Measurements from ENCODE around the gene C1orf159.

Gene C1orf159

GRCh38 chr1:1129381-1129821 is 13.5 kb upstream of the C1orf159 start:
- no peak overlapping the region for H3K9ac ChIP-seq
- TF ChIP-seq, protein P1, sequence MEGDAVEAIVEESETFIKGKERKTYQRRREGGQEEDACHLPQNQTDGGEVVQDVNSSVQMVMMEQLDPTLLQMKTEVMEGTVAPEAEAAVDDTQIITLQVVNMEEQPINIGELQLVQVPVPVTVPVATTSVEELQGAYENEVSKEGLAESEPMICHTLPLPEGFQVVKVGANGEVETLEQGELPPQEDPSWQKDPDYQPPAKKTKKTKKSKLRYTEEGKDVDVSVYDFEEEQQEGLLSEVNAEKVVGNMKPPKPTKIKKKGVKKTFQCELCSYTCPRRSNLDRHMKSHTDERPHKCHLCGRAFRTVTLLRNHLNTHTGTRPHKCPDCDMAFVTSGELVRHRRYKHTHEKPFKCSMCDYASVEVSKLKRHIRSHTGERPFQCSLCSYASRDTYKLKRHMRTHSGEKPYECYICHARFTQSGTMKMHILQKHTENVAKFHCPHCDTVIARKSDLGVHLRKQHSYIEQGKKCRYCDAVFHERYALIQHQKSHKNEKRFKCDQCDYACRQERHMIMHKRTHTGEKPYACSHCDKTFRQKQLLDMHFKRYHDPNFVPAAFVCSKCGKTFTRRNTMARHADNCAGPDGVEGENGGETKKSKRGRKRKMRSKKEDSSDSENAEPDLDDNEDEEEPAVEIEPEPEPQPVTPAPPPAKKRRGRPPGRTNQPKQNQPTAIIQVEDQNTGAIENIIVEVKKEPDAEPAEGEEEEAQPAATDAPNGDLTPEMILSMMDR (IDR thresholded peaks at IDR 0.05) = no peak

DNA sequence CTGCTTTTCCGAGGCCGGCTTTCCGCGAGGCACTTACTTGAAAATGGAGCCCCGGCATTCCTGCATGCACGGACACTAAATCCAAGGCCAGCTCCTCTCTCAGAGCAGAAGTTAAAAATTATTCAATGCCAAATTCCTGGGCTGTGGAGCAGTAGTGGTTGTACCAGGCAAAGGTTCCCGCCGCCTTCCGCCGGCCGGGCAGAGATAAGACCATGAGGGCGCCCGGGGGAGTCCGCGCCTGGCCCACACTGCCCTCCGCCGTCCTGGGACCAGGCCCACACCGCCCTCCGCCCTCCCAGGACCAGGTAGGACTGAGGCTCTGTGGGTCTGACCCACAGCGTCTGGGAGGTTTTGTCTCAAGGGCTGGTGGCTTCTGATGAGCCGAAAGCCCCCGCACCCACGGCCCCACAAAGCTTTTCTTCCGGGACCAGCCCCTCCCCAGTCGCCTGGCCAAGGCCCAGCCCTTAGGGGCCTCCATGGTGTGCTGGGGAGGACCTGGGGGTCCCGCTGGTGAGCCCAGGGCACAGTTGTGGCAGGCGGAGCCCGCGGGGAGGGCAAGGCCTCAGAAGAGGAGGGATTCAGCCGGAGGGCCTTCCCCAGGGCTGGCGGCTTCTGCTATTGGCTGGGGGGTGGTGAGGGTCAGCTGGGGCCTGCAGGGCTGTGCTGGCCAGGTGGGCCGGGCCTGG is 12.7 kb upstream of the C1orf159 start:
- H3K9ac ChIP-seq = no peak overlapping the region

More at GRCh38 chr1:1129381-1129821, 13.5 kb upstream of the C1orf159 start:
- H3K27me3 ChIP-seq (ENCODE audit: control insufficient read depth, insufficient read depth, low read length) = no peaks in the 10 kb centered on the region
- H2AFZ ChIP-seq = no peak overlapping the region
- no peaks in the 10 kb centered on the region for H3K9me3 ChIP-seq (ENCODE audit: control insufficient read depth, low read length)
- no peak overlapping the region for H3K27ac ChIP-seq
- no peaks in the 10 kb centered on the region for H3K79me2 ChIP-seq
- no peak overlapping the region for H3K4me2 ChIP-seq (ENCODE audit: low read length)
- H3K4me1 ChIP-seq = no peaks in the 10 kb centered on the region
- H3K36me3 ChIP-seq (ENCODE audit: control insufficient read depth, insufficient read depth, low read length) = no peaks in the 10 kb centered on the region
- no peak overlapping the region for H3K4me3 ChIP-seq (ENCODE audit: low read depth, low read length)

DNA sequence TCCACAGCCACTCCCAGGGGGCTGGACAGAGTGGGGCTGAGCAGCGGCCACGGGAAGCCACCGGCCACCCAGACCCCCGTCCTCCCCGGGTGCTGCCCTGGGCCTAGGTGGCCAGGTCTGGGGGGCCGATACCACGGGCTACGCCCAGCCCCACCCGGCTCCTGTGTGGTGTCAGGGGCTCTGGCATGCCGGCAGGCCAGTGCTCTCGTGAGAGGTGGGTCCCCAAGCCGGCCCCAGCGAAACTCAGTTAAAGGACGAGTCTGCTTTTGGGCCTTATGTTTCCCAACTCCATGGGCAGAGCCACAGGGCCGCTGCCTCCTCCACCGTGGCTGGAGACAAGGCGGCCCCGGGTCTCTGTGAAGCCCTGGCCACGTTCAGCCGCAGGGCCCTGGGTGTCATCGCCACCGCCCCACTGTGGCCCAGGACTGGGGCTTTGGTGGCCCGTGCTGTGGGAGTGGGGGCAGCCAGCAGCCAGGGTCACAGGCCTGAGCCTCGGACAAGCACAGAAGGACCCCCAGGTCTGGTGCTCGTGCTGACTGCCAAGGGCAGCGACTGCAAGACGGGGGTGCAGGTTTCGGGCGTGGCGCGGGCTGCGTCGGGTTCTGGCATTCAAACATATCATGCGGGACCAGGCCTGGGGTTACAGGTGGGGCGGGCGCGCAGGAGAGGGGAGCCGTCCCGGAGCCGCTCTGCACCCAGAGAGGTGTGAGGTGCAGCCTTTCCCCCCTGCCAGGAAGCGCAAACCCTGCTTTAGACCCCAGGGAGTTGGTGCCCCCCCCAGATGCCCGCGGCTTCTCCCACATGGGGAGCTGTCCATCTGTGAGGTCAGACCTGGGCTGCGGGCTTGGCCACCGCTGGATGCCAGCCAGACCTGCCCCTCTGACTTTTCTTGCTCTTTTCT is 11.9 kb upstream of the C1orf159 start:
- Histone ChIP-seq H3K4me1 (no peaks in the 10 kb centered on the region), H3K4me3 (ENCODE audit: low read depth, low read length) (no peak overlapping the region), H3K4me2 (ENCODE audit: low read length) (no peak overlapping the region), H3K9me3 (ENCODE audit: control insufficient read depth, low read length) (no peaks in the 10 kb centered on the region), H3K9ac (no peak overlapping the region), H2AFZ (no peak overlapping the region), H3K27ac (no peak overlapping the region), H3K27me3 (ENCODE audit: control insufficient read depth, insufficient read depth, low read length) (no peaks in the 10 kb centered on the region), H3K79me2 (no peaks in the 10 kb centered on the region), H3K36me3 (ENCODE audit: control insufficient read depth, insufficient read depth, low read length) (no peaks in the 10 kb centered on the region)
- TF ChIP-seq, protein P1 (IDR thresholded peaks at IDR 0.05) = no peak

More for the DNA sequence above, 12.7 kb upstream of the C1orf159 start:
- no peak overlapping the region for H3K4me3 ChIP-seq (ENCODE audit: low read depth, low read length)
- H3K79me2 ChIP-seq = no peaks in the 10 kb centered on the region
- TF ChIP-seq, protein P1 (IDR thresholded peaks at IDR 0.05) = no peak
- no peaks in the 10 kb centered on the region for H3K4me1 ChIP-seq
- no peaks in the 10 kb centered on the region for H3K36me3 ChIP-seq (ENCODE audit: control insufficient read depth, insufficient read depth, low read length)
- H2AFZ ChIP-seq = no peak overlapping the region
- no peak overlapping the region for H3K27ac ChIP-seq
- H3K27me3 ChIP-seq (ENCODE audit: control insufficient read depth, insufficient read depth, low read length) = no peaks in the 10 kb centered on the region
- H3K9me3 ChIP-seq (ENCODE audit: control insufficient read depth, low read length) = no peaks in the 10 kb centered on the region
- H3K4me2 ChIP-seq (ENCODE audit: low read length) = no peak overlapping the region

DNA sequence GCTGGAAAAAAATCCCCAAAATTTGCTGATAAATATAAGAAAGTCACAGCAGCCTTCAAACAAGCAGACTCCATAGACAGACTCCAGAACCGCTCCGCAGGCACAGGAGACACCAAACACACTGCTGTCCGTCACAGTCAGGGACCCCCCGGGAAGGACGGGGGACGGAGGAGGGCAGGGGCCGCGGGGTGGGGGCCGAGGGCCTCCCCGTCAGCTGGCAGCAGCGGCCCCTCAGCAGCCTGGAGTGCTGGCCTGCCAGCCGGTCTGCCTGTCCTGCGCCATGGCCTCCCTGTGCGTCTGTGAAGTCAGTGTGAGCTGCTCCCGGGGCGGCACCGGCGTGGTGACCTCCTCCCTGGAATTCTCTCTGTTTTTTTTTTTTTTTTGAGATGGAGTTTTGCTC is 10.1 kb upstream of the C1orf159 start:
- Histone ChIP-seq H3K36me3 (ENCODE audit: control insufficient read depth, insufficient read depth, low read length) (no peaks in the 10 kb centered on the region), H3K27ac (no peak overlapping the region), H3K79me2 (no peaks in the 10 kb centered on the region), H2AFZ (no peak overlapping the region), H3K9ac (no peak overlapping the region), H3K27me3 (ENCODE audit: control insufficient read depth, insufficient read depth, low read length) (no peaks in the 10 kb centered on the region), H3K4me3 (ENCODE audit: low read depth, low read length) (no peak overlapping the region), H3K4me1 (no peaks in the 10 kb centered on the region), H3K4me2 (ENCODE audit: low read length) (no peak overlapping the region), H3K9me3 (ENCODE audit: control insufficient read depth, low read length) (no peaks in the 10 kb centered on the region)
- TF ChIP-seq, protein P1 (IDR thresholded peaks at IDR 0.05) = no peak

Data from parathyroid adenoma (tissue), 2 donors.